ENCODE measurements around the gene FEN1.

DNA sequence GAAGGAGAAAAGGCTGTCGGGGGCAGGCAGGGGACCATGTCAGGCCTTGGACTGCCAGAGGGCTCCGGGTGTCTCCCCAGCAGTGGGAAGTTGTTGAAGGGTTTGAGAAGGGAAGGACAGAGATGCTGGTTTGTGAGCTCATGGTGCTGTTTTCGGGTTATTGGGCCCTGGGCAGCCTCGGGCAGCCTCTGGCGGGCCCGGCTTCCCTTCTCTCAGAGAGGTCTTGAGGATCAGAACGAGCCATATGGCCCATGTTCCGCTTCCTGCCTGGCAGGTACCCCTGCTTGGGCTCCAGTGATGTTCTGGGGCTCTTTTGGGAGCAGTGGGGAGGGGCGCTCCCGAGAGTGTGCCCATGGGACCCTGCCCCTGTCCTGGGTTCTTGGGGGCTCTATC is 30.5 kb upstream of the FEN1 start:
- TF ChIP-seq, protein P1, sequence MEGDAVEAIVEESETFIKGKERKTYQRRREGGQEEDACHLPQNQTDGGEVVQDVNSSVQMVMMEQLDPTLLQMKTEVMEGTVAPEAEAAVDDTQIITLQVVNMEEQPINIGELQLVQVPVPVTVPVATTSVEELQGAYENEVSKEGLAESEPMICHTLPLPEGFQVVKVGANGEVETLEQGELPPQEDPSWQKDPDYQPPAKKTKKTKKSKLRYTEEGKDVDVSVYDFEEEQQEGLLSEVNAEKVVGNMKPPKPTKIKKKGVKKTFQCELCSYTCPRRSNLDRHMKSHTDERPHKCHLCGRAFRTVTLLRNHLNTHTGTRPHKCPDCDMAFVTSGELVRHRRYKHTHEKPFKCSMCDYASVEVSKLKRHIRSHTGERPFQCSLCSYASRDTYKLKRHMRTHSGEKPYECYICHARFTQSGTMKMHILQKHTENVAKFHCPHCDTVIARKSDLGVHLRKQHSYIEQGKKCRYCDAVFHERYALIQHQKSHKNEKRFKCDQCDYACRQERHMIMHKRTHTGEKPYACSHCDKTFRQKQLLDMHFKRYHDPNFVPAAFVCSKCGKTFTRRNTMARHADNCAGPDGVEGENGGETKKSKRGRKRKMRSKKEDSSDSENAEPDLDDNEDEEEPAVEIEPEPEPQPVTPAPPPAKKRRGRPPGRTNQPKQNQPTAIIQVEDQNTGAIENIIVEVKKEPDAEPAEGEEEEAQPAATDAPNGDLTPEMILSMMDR (IDR thresholded peaks at IDR 0.05) = no peak
- TF ChIP-seq, protein P2, sequence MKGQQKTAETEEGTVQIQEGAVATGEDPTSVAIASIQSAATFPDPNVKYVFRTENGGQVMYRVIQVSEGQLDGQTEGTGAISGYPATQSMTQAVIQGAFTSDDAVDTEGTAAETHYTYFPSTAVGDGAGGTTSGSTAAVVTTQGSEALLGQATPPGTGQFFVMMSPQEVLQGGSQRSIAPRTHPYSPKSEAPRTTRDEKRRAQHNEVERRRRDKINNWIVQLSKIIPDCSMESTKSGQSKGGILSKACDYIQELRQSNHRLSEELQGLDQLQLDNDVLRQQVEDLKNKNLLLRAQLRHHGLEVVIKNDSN (IDR thresholded peaks at IDR 0.05; ENCODE audit: borderline replicate concordance, low read depth) = no peak
- TF ChIP-seq, protein P3, sequence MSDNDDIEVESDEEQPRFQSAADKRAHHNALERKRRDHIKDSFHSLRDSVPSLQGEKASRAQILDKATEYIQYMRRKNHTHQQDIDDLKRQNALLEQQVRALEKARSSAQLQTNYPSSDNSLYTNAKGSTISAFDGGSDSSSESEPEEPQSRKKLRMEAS (IDR thresholded peaks at IDR 0.05; ENCODE audit: low read depth) = no peak
- TF ChIP-seq GABPA (IDR thresholded peaks at IDR 0.05; ENCODE audit: low read depth) (no peak), POLR2AphosphoS5 (IDR thresholded peaks at IDR 0.05; ENCODE audit: low read depth, low read length) (no peak), CHD2 (IDR thresholded peaks at IDR 0.05; ENCODE audit: low read length, partially characterized antibody) (no peak), RFX5 (IDR thresholded peaks at IDR 0.05; ENCODE audit: low read length) (no peak), EZH2phosphoT487 (IDR thresholded peaks at IDR 0.05; ENCODE audit: borderline replicate concordance, low read depth) (no peak), EP300 (IDR thresholded peaks at IDR 0.05; ENCODE audit: borderline replicate concordance in 1 of 2, low read depth in 1 of 2, low read length in 1 of 2) (no peak), MXI1 (IDR thresholded peaks at IDR 0.05; ENCODE audit: low read depth, low read length) (no peak), RCOR1 (IDR thresholded peaks at IDR 0.05; ENCODE audit: low read length) (no peak), SIN3A (IDR thresholded peaks at IDR 0.05; ENCODE audit: borderline replicate concordance, low read depth, low read length) (no peak)
- TF ChIP-seq, protein P4, sequence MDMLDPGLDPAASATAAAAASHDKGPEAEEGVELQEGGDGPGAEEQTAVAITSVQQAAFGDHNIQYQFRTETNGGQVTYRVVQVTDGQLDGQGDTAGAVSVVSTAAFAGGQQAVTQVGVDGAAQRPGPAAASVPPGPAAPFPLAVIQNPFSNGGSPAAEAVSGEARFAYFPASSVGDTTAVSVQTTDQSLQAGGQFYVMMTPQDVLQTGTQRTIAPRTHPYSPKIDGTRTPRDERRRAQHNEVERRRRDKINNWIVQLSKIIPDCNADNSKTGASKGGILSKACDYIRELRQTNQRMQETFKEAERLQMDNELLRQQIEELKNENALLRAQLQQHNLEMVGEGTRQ (IDR thresholded peaks at IDR 0.05; ENCODE audit: borderline replicate concordance, low read depth, low read length) = no peak
- TF ChIP-seq, protein P5, sequence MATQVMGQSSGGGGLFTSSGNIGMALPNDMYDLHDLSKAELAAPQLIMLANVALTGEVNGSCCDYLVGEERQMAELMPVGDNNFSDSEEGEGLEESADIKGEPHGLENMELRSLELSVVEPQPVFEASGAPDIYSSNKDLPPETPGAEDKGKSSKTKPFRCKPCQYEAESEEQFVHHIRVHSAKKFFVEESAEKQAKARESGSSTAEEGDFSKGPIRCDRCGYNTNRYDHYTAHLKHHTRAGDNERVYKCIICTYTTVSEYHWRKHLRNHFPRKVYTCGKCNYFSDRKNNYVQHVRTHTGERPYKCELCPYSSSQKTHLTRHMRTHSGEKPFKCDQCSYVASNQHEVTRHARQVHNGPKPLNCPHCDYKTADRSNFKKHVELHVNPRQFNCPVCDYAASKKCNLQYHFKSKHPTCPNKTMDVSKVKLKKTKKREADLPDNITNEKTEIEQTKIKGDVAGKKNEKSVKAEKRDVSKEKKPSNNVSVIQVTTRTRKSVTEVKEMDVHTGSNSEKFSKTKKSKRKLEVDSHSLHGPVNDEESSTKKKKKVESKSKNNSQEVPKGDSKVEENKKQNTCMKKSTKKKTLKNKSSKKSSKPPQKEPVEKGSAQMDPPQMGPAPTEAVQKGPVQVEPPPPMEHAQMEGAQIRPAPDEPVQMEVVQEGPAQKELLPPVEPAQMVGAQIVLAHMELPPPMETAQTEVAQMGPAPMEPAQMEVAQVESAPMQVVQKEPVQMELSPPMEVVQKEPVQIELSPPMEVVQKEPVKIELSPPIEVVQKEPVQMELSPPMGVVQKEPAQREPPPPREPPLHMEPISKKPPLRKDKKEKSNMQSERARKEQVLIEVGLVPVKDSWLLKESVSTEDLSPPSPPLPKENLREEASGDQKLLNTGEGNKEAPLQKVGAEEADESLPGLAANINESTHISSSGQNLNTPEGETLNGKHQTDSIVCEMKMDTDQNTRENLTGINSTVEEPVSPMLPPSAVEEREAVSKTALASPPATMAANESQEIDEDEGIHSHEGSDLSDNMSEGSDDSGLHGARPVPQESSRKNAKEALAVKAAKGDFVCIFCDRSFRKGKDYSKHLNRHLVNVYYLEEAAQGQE (IDR thresholded peaks at IDR 0.05; ENCODE audit: low read depth, low read length) = no peak
